ENCODE data around the gene FAM219B. TPM values are rescaled to one million over a fixed set of nuclear protein-coding genes. Genes with fewer than 3 reads are reported as not detected.

The FAM219B gene
- polyA plus RNA-seq, 1 donor: 60.9 TPM

DNA sequence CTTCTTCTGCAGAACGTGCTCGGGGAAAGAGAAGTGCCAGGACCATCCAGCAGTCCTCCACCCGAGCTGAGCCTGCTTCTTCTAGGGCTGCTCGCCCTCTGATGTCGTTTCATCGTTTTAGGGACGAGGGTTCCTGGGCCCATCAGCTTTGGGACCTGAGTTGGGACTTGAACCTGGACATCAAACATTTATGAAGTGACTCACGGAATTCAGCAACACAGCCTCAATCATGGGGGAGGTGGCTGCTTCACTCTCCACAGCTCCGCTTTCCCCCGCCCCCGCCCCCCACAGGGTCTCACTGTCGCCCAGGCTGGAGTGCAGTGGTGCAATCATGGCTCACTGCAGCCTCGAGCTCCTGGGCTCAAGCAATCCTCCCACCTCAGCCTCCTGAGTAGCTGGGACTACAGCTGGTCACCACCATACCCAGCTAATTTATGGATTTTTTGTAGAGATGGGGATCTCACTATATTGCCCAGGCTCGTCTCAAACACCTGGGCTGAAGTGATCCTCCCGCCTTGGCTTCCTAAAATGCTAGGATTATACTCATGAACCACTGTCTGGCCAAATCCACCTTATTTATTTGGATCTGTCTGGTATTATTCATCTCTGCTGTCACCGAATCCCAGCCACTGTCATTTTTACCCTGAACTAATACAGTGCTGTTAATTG, 32.8 kb downstream of the FAM219B start:
- no peak for DNase-seq

DNA sequence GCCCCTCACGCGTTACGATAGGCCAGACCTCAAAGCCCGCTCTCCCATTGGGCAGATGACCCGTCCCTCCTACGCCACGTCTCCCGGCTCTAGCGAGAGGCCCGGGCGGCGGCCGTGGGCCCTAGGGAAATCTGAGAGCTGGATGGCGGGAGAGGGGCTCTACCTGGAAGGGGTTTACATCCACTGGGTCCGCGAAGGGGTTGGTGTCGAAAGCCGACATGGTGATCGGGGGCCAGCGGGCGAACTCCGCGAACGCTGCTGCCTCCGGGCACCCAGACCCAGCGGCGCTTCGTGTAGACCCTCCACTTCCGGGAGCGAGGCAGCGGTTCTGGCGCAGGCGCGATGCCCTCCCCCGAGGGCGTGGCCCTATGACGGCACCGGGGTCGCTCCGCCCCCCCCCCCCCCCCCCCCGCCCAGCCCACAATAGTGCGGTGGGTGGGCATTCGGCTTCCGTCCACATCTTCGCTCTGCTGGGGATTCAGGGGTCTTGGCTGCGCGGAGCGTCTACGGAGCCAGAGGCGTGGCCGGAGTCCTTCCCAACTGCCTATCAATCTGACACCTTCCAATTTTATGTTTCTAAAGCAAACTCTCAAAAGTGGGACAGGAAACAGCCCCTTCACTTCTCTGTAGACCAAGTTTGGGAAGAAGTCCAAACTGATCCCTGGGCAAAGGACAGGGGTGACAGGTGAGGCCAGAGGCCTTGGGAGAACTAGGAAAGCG, 33.5 kb downstream of the FAM219B start, which contains the start of gene SCAMP2:
Gene SCAMP2, minus strand, starts transcription at position 330 of the 720 bp plus-strand sequence. Its CDS starts 110 bp downstream, at position 220.
- DNase-seq: peak; percentile 95

DNA sequence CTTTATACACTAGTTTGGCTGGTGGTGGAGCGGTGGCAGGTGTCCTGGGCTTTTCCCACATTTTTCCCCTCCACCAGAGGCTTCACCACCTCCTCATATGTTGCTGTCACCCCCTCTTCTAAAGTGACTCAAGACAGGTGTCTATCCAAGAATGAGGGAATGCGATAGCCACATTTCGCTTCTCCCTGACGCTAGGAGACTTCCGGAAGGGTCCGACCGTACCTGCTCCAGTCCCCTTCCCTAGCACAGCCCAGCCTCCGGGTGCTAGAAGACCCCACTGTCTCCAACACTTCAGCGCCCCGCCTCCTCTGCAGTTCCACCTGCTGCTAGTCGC, 34.0 kb downstream of the FAM219B start:
- DNase-seq: no peak

DNA sequence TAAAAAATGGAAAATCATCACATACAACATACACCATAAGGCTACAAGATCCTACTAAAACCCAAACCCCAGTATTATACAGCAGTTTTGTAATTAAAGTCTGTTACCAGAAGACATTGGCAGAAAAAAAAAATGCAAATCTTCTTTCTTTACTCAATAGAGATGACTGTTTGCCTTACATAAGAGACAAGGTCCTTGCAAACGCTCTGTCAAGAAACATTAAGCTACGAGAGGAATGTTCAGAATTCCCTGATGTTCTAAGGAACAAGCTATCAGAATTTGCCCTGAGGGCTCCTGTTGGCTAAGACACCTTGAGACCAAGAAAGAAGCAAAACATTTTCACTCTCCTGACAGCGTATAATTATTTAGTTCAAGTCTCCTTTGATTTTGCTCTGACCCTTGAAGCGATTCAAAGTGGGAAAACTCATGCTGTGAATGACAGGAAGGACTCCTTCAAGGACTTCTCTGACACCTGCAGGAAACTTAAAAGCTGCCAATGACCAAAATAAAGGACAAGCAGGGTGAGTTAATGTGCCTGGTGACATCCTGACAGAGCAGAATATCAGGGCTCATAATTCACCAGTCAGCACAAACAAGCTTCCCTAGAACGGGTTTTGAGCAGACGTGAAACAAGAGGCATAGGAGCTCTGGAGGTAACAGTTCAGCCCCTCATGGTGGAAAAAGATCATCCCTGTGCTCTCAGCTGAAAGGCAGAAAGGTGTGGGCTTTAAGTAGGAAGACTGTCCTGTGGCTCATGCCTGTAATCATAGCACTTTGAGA, 36.0 kb downstream of the FAM219B start:
- no peak for DNase-seq

DNA sequence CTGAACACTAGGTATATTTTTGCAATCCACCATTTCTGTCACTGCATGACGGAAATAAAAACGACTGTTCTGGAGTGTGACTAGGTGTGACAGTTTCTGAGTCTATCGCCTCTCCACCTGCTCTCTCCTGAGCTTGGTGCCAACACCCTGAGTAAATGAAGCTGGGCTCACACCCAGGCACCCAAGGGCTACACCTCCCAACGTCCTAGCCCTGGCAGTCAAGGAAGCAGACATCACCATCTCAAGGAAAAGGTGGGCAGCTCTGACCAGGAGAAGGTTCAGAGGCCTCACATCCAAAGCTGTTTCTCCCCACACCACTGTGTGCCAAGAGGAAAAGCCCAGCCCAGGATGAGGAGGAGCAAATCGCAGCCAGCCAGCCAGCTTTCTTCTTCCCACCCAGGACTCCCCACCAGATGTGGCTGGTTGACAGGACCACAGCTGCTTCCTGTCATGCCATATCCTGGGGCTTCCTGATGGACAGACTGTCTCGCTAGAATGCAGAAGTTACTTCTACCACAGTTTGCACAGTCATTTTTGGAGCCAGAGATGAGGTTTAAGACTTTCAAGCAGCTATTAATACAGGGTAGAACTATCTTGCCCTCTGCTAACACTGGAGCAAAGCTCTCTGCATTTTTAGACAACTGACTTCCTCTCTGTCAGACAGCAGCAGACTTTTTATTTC, 36.8 kb downstream of the FAM219B start:
- no peak for DNase-seq

DNA sequence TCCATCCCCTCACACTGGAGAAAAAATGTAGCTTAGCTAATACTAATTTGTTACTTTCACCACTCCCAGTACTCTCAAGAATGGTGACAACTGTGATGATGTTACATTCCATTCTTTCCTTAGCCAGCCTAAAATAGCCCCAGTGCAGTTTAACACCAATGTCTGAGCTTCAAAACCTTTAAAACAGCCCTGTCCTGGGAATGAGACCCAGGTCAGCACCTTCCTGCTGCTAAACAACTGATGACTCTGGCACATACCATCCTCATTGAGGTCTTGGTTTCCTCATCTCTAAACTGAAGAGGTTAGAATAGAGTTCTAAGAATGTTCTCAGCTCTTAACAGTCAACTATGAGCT, 37.3 kb downstream of the FAM219B start:
- no peak for DNase-seq

DNA sequence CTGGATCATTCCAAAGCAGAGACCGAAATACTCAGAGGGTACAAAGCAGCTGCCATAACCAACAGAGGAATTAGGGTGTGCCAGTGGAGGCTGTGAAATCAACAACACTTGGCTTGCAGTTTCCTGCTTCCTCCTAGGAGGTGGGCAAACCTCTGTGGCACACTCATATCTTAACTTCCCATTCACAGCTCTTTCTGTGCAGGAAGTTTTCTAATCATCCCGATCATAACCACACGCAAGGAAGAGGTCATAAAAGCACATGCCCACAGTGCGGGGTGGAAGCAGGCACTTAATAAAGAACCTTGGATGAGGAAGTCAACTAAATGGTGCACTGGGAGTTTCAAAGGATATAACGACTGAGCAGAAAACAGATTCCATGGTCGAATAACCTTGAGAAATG, 38.6 kb downstream of the FAM219B start:
- no peak for DNase-seq

DNA sequence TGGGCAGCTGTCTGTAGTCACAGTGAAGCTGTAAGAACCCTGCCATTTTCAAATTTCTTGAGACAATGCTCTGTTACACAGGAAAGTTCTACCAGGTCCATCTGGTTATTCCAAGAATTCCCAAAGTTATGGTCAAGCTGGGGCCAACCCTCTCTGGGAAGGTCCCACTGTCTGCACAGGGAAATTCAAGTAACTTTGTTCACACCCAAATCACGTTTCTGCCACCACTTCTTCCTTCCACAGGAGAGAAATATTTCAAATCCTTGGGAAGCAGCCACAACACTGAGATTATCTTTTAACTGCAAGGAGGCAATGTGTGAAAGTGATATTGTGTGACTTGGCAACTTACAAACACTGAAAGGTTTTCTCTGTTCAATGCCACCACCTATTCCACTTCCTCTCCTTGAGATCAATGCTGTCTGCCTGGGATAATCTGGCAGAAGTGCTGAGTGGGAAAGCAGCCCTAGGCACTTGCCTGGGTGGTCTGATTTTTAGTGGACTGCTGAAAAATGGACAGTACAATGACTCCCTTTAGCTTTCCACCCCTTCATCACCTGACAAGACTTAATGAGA, 39.1 kb downstream of the FAM219B start:
- no peak for DNase-seq

DNA sequence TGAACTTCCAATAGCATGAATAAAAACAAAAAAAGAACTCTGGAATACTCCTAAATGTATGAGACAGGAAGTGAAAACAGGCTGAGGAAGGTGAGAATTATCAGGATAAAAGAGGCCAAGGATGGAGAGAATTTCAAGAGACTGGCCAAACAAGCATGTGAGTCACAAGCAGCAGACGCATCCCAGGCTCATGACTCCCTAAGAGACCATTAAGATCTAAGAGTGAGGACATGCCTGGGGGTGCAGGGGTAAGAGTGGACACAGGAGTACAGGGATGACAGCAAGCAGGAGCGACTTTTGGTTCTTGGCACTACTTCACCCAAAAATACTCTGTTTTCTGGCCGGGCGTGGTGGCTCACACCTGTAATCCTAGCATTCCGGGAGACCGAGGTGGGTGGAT, 40.6 kb downstream of the FAM219B start:
- DNase-seq: no peak

DNA sequence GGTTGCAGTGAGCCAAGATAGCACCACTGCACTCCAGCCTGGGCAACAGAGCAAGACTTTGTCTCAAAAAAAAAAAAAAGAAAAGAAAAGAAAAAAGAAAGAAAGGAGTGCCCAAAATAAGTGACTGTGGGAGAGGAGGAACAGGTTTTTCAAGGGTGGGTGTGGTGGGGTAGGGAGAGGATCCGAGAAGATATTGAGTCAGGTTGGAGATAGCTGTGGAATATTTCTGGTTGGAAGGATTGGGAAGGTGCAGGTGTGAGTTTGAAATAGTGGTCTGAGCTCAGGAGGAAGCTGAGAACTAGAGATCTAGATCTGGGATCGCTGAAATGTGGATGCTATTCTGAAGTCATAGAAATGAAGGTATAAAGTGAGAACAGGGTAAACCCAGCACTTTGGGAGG, 41.3 kb downstream of the FAM219B start:
- DNase-seq: no peak

DNA sequence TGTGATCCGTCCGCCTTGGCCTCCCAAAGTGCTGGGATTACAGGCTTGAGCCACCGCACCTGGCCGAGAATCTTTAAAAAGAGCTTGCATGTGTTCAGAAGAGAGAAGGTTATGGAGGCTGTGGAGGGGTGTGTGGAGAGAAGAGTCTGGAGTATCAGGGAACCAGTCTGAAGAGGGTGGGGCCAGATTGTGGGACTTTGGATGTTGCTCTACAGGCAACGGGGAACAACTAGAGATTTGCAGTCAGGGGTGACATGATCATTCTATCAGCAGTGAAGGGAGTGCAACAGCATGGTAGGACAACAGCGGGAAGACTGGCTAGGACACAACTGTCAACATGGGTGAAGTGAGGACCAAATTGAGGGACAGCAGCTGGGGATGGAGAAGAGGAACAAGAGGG, 42.4 kb downstream of the FAM219B start:
- DNase-seq: no peak

DNA sequence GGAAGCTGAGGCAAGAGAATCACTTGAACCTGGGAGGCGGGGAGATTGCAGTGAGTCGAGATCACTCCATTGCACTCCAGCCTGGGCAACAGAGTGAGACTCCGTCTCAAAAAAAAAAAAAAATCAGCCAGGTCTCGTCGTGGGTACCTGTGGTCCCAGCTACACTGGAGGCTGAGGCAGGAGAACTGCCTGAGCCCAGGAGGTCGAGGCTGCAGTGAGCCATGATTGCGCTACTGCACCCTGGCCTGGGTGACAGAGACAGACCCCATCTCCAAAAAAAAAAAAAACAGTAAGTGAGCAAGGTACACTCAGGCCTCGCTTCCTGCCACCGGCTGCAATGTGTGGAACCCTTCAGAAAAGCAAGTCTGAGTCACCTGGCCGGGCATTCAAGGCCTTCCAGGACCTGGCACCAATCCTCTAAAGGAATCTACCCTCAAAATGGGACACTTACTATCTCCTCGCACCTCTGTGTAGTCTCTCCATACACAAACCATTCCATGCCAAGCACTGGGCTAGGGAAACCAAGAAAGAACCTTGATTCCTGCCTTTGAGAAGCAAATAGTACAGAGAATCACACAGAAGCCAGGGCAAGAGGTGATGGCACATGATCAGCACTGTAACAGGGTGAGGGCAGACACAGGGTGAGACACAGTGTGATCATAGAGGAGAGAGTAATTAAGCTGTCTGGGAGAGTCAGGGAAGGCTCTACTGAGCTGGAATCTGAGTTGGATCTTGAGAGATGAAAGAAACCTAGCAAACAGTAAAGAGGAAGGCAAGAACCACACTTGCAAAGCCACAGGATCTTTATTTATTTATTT, 43.2 kb downstream of the FAM219B start:
- no peak for DNase-seq

DNA sequence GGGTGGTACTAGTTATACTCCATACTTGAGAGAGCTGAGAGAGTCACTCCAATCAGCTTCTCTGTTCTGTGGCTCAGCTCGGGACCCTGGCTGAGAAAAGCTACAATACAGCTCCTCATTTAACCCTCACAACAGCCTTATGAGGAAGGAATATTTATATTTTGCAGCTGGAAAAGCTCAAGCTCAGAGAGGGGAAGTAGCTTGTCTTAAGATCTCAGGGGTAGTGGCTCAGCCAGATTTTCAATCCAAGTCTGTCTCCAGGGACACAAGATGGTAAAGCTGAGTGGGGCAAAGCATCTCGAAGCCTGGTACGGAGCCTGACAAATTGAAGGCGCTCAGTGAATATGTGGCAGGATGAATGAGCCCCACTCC, 48.3 kb downstream of the FAM219B start:
- no peak for DNase-seq

DNA sequence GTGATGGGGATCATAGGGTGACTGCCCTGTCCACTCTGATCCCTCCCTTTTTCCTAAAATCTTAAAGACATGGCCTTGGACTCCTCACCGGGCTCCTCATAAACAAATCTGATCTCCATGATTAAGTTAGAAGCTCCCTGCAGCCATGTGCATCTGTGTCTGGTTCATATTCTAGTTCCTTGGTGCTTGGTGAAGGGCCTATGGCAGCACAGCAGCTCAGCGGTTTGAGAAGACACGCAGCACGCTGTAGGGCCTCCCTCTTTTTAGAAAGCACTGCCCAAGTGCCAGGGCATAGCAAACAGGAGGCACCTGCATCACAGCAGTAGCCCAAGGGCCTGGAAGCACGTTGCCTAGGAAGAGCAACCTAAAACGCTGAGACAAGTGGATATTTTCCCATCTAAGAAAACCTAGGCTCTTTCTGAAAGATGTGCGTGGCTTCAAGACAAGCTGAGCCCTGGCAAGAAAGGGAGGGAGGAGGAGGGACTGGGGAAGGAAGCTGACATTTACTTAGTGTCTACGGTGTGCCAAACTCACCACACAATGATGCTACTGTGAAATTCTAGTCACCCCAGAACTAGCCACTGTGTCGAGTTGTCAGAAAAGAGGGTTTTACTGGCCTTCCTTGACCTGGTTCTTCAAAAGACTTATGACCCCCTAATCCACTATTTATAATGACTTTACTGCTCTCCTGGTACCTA, 48.8 kb downstream of the FAM219B start:
- DNase-seq: no peak

DNA sequence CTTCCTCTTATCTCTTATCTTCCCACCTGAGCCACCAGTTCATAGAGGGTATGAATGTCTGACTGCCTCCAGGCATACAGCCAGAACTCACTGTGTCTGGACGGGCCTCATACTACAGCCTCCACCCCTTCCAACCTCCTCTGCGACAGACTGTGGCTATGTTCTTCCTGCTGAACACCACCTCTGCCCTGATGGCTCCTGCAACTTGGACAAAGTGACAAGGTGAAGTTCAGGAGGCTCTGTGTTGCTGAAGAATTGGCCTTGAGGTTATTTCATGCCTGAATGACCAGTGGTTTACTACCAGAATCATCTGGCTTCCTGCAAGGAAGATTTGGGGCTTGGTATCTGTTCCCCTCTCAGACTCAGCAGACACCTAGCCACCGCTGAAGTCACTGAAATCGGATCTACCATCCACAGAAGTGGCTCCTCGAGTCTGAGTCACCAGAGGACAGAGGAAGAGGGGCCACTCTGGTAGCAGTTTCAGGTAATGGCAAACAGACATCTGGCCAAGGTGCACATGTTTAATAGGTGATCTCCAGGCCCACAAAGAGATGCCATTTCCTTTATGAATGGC, 49.5 kb downstream of the FAM219B start:
- no peak for DNase-seq

DNA sequence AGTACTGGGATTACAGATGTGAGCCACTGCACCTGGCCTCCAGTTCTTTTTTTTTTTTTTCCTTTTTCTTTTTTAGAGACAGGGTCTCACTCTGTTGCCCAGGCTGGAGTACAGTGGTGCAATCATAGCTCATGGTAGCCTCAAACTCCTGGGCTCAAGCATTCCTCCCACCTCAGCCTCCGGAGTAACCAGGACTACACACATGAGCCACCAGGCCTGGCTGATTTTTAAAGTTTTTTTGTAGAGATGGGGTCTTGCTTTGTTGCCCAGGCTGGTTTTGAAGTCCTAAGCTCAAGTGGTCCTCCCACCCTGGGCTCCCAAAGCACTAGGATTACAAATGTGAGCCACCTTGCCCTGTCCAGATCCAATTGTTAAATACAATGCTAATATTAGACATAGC, 50.1 kb downstream of the FAM219B start:
- DNase-seq: no peak

DNA sequence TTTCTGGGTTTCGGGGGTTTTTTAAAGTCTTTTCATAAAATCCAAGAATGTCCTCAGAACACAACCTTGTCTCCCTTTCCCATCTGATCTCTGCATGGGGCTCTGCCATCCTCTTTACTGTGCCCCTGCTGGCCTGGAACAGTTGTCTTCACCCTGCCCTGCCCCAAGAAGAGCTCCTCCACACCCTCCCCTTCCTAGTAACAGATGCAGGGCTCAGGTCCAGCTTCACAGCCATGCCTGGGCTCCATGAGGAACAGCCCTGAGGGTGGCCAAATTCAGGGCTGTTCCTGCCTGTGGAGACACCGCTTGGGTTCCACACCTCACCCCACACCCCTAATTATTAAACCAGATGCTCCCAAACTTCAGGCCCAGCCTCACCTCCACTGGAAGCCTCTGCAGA, 50.8 kb downstream of the FAM219B start:
- DNase-seq: no peak

DNA sequence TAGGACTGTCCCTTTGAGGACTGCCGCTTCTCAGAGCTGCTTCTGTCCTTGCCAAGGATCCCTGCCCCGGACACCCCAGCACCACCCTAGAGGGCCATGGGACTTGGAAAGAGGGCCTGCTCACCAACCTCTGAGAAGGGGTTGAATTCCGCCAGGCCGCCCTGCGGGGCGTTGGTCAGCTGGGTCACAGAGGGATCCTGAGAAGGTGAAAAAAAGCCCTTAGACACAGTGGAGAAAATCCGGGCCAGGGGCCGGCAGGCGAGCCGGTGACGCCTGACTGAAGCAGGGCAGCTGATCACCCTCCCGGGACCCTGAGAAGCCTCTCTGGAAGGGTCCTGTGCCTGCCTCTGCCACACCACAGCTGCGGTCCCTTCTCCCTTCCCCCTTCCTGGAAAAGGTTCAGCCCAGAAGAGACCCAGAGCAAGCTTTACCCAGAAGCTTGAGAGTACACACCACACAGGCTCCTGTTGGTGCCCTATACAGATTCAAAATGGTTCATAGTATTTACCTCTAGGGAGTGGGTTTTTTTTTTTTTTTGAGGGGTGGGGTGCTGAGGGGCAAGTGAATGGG, 52.1 kb downstream of the FAM219B start:
- no peak for DNase-seq

DNA sequence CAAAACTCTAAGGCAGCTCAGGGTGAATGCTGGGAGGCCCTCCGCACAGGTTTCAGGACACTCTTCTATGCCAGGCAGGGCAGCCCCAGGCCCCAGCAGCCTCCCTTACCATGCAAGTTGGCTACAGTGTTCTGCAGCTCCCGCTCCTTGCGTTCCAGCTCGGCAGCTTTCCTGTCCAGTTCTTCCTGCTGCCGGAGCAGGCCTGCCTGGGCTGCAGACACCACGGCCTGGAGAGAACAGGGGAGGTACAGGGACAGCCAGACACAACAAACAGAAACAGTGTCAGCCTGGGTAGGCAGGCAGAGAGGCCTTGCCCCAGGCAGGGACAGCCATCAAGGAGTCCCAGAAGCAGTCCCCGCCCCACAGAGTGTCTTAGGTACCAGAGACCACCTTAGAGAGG, 54.7 kb downstream of the FAM219B start:
- no peak for DNase-seq

DNA sequence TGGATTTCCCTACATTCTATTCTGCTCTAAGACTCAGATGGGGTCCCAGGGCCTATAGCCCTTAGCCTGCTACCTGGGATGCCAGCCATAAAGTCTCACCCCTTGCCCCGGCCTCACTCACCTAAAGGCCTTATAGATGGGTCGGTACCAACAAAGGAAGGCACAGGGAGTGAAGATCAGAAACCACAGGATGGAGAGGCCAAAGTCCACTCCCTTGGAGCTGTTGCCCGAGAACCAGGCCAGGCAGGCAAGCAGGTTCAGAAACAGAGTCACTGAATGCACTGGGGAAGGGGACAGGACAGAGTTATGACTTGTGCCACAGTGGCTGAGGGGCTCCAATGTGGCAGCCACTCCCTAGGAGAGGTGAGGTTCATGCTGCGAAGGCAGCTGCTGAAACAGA, 56.3 kb downstream of the FAM219B start:
- no peak for DNase-seq

All from left kidney (tissue), 2 donors.